Body of pancreas (tissue), 4 donors: ENCODE measurements around the gene RAP1A. TPM values are rescaled to one million over a fixed set of nuclear protein-coding genes. Genes with fewer than 3 reads are reported as not detected.

Experiments
- ATAC-seq: fragments of 150-250 bp; one replicate; pipeline ENCODE4 v1.9.1; 2016
- DNase-seq, 4 donors: peaks; one replicate each; pipeline ENCODE4 v3.0.0-alpha.2; 2019
- H3K27ac ChIP-seq, 4 donors: fragments of 200-600 bp; sonication (generic); 1 replicate in 3 of 4; 2 replicates in 1 of 4; pipeline versions ENCODE4 v1.5.1 to v1.6.1; 2016 to 2019; ENCODE audit warnings: mild to moderate bottlenecking in 1 of 4, mixed read lengths in 1 of 4, moderate library complexity in 1 of 4
- H3K27me3 ChIP-seq, 2 donors: fragments of 200-600 bp; sonication (generic); one replicate each; pipeline ENCODE4 v1.6.0; 2016; ENCODE audit warnings: mild to moderate bottlenecking in 1 of 2
- H3K36me3 ChIP-seq, 2 donors: fragments of 200-600 bp; sonication (generic); replicated peaks in 1 of 2; 2 replicates each; pipeline ENCODE4 v1.5.1; 2016; ENCODE audit warnings: low read depth in 2 of 2; ENCODE audit not compliant: insufficient read depth in 1 of 2
- H3K4me1 ChIP-seq: fragments of 200-600 bp; sonication (generic); one replicate; pipeline ENCODE4 v1.6.0; 2016
- H3K4me3 ChIP-seq, 2 donors: fragments of 200-600 bp; sonication (generic); 1 replicate in 1 of 2; 2 replicates in 1 of 2; pipeline ENCODE4 v1.5.1; 2016 to 2019
- H3K9me3 ChIP-seq, 3 donors: fragments of 200-600 bp; sonication (generic); 1 replicate in 2 of 3; 2 replicates in 1 of 3; pipeline ENCODE4 v1.5.1; 2016
- POLR2A ChIP-seq, 3 donors: fragments of 450-650 bp; IDR thresholded peaks; one replicate each; pipeline ENCODE4 v1.6.1; 2016; ENCODE audit warnings: antibody characterized with exemption in 3 of 3, mild to moderate bottlenecking in 2 of 3
- WGBS, 2 donors: methylation state at CpG; one replicate each; pipeline ENCODE4 v1.1.5; 2017; 5-methylcytosine and 5-hydroxymethylcytosine counted together
- intact Hi-C: fragments of 100-400 bp; cut with DNase I; formaldehyde crosslinking; loops from one replicate; pipeline ENCODE4 v1.15.1; 2023
- total RNA-seq, 2 donors: library from RNA; depleted of rRNA; stranded (reverse); fragments of >200 nt; gene quantifications; one replicate each; pipeline ENCODE4 v1.1.0, GENCODE V29; 2016
- TF ChIP-seq, protein P1 (sequence below), 7 experiments: fragments of 450-650 bp in 4 of 7; fragments of 200-600 bp in 3 of 7; sonication (generic) in 3 of 7; IDR thresholded peaks; one replicate each; pipeline ENCODE4 v1.5.1; 2016 to 2019; ENCODE audit warnings: antibody characterized with exemption in 7 of 7

The RAP1A gene
- total RNA-seq, 2 donors from 2014 or later = 16.2 to 16.6 TPM

DNA sequence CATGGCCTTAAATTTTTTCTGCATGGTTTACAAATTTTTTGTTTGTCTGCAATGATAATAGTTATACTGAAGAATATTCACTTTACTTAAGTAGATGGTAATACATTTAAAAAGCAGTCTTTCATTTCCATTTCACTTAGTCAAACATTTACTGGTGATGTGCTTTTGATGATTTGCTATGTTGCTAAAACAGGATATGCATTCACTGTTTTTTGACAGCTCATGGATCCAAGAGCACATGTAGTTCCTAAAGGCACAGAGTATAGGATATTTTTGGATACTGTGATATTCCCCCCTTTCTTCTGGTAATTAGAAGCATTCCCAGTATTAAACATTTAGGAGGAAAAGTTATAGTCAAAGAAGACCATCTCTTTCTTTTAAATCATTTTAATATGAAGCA, 45.9 kb downstream of the RAP1A start:
- intact Hi-C loops = loop anchor here (10.0 kb wide), 1 partner anchor 151 kb away; no protein-coding TSS in a partner anchor
- no peak for ATAC-seq
- no peak overlapping the region for H3K4me3 ChIP-seq
- no peaks in the 10 kb centered on the region for H3K36me3 ChIP-seq
- no peaks in the 10 kb centered on the region for H3K27me3 ChIP-seq
- no peak for DNase-seq
- no peak overlapping the region for H3K27ac ChIP-seq
- H3K4me1 ChIP-seq = peaks cover 18% of the 10 kb centered on the region
- TF ChIP-seq, protein P1, sequence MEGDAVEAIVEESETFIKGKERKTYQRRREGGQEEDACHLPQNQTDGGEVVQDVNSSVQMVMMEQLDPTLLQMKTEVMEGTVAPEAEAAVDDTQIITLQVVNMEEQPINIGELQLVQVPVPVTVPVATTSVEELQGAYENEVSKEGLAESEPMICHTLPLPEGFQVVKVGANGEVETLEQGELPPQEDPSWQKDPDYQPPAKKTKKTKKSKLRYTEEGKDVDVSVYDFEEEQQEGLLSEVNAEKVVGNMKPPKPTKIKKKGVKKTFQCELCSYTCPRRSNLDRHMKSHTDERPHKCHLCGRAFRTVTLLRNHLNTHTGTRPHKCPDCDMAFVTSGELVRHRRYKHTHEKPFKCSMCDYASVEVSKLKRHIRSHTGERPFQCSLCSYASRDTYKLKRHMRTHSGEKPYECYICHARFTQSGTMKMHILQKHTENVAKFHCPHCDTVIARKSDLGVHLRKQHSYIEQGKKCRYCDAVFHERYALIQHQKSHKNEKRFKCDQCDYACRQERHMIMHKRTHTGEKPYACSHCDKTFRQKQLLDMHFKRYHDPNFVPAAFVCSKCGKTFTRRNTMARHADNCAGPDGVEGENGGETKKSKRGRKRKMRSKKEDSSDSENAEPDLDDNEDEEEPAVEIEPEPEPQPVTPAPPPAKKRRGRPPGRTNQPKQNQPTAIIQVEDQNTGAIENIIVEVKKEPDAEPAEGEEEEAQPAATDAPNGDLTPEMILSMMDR (IDR thresholded peaks at IDR 0.05) = no peak
- no peak for TF ChIP-seq POLR2A (IDR thresholded peaks at IDR 0.05)
- H3K9me3 ChIP-seq = no peaks in the 10 kb centered on the region

DNA sequence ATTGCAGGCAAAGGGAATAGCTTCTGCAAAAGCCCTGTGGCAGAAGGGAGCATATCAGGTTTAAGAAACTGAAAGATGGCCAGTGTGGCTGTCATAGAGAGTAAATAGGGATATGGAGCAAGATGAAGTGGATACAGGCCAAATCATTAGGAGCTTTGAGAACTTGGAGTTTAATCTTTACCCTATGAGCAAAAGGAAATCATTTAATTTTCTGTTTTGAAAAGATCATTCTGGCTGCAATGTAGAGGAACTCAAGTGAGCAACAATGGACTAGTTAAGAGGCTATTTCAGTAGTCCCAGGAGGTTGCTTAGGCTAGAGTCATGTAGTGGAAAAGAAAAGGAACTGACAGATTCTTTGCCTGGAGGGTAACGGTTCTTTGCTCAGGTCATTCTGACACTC, 47.2 kb downstream of the RAP1A start:
- ATAC-seq = no peak
- Histone ChIP-seq H3K27me3 (no peaks in the 10 kb centered on the region), H3K36me3 (no peaks in the 10 kb centered on the region), H3K4me1 (peaks cover 12% of the 10 kb centered on the region), H3K9me3 (no peaks in the 10 kb centered on the region), H3K4me3 (no peak overlapping the region), H3K27ac (no peak overlapping the region)
- TF ChIP-seq POLR2A (IDR thresholded peaks at IDR 0.05) = no peak
- TF ChIP-seq, protein P1 (IDR thresholded peaks at IDR 0.05) = no peak
- 80 to 95% methylated on average over 1 of the region's 1 CpG for WGBS, 2 donors
- intact Hi-C loops = loop anchor here (10.0 kb wide), 1 partner anchor 152 kb away; no protein-coding TSS in a partner anchor
- DNase-seq = no peak

DNA sequence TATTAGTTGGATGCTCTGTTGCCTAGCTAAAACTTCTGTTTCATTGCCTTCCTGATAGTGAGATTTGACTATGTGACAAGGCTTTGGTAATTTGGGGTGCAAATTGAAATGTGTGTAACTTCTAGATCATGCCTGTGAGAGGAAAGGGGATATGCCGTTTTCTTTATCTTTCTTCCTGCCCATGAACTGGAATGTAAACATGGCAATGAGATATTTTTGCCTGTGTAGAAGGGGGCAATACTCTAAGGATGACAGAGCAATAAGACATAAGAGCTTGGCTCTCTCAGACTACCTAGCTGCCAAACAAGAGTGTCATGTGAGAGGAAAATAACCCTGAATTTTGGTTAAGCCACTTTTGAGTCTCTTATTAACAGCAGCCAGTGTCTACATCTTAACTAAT, 49.7 kb downstream of the RAP1A start:
- Histone ChIP-seq H3K27ac (no peak overlapping the region), H3K27me3 (no peaks in the 10 kb centered on the region), H3K4me1 (peaks cover 12% of the 10 kb centered on the region), H3K4me3 (no peak overlapping the region), H3K36me3 (no peaks in the 10 kb centered on the region), H3K9me3 (no peaks in the 10 kb centered on the region)
- intact Hi-C loops = loop anchor here (10.0 kb wide), 1 partner anchor 154 kb away; no protein-coding TSS in a partner anchor
- no peak for ATAC-seq
- 6 to 8% methylated on average over 1 of the region's 1 CpG for WGBS, 2 donors
- TF ChIP-seq, protein P1 (IDR thresholded peaks at IDR 0.05) = no peak
- no peak for TF ChIP-seq POLR2A (IDR thresholded peaks at IDR 0.05)
- DNase-seq = no peak

DNA sequence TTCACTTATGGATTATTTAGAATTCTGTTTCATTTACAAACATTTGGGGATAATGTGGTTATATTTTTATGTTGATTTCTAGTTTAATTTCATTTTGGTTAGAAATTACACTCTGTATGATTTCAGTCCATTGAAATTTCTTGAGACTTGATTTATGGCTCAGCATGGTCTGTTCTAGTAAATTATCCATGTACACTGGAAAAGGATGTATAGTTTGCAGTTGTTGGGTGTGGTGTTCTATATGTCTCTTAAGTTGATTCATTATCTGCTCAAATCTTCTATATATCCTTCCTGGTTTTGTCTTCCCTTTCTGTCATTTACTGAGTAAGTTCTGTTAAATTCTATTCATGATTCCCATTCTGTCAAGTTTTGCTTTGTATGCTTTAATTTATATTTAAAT, 52.3 kb downstream of the RAP1A start:
- Histone ChIP-seq H3K27me3 (no peaks in the 10 kb centered on the region), H3K4me1 (peaks cover 6% of the 10 kb centered on the region), H3K27ac (no peak overlapping the region), H3K36me3 (no peaks in the 10 kb centered on the region), H3K4me3 (no peak overlapping the region), H3K9me3 (no peaks in the 10 kb centered on the region)
- DNase-seq = no peak
- no peak for ATAC-seq
- no peak for TF ChIP-seq POLR2A (IDR thresholded peaks at IDR 0.05)
- TF ChIP-seq, protein P1 (IDR thresholded peaks at IDR 0.05) = no peak
- intact Hi-C loops = no loop called here

DNA sequence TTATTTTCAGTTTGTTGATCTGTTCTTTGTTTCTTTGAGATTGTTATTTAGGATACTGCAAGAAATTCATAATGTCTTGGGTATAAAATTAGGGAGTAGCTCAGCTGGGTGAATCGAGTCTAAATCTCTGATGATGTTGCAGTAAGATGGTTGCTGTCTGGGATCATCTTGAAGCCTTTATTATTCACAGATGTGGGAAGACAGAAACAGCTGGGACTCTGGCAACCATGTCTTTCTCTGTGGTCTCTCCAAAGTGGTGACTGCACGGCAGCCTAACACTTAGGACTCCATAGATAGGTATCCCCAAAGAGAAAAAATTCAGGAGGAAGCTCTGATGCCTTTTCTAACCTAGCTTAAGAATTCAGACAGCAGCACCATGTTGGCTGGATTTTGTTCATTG, 52.7 kb downstream of the RAP1A start:
- DNase-seq = no peak
- no peak overlapping the region for H3K27ac ChIP-seq
- H3K4me1 ChIP-seq = peaks cover 6% of the 10 kb centered on the region
- H3K9me3 ChIP-seq = no peaks in the 10 kb centered on the region
- no peaks in the 10 kb centered on the region for H3K27me3 ChIP-seq
- no peak for TF ChIP-seq POLR2A (IDR thresholded peaks at IDR 0.05)
- TF ChIP-seq, protein P1 (IDR thresholded peaks at IDR 0.05) = no peak
- no peak for ATAC-seq
- H3K36me3 ChIP-seq = no peaks in the 10 kb centered on the region
- intact Hi-C loops = no loop called here
- no peak overlapping the region for H3K4me3 ChIP-seq
- 90 to 94% methylated on average over 2 of the region's 2 CpGs for WGBS, 2 donors
